Activated T-helper 1 cell treated with Interleukin-2 at 50 U/mL for 16 hours (primary cell): Measurements from ENCODE around the gene TMEM94.
"Not testable (repeated sequence)": the region's sequence is repeated elsewhere in the genome, so short reads cannot be mapped to it uniquely, and the experiment has no call there.

Experiments
- DNase-seq: peaks from one replicate; pipeline ENCODE4 v3.0.0-alpha.2; 2020; ENCODE audit warnings: low read depth

Gene TMEM94

DNA sequence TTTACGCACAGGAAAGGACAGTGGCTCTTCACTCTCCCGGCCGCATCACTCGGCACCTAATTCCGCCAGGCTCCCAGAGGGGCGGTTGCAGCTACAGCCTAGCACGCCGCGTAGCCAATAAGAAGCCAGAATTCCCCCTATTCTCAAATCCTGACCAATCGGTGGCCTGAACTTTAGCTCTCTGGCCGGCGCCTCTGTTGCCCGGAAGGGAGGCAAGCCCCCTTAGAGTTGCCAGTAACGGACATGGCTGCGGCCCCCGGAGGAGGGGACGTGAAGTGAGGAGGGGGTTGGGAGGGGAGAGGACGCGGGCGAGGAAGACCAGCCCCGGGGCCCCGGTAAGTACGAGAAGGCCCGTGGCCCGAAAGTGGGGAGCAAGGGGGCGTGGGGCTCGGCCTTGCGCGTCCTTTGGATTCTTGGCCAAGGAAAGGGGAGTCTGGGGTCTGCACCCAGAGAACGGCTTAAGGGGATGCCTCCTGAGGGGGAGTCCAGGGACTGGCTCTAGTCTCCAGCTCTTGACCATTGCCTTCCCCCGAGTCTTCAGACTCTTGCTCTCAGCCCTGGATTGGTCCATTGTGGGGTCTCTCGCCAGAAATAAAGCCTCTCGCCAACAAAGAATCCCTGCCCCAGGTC lies at the start of gene TMEM94:
TMEM94 (plus strand) TSS at position 219 of the 630 bp plus-strand sequence. CDS start 15,271 bp downstream, outside the sequence.
- DNase-seq, result peak; percentile 81

DNA sequence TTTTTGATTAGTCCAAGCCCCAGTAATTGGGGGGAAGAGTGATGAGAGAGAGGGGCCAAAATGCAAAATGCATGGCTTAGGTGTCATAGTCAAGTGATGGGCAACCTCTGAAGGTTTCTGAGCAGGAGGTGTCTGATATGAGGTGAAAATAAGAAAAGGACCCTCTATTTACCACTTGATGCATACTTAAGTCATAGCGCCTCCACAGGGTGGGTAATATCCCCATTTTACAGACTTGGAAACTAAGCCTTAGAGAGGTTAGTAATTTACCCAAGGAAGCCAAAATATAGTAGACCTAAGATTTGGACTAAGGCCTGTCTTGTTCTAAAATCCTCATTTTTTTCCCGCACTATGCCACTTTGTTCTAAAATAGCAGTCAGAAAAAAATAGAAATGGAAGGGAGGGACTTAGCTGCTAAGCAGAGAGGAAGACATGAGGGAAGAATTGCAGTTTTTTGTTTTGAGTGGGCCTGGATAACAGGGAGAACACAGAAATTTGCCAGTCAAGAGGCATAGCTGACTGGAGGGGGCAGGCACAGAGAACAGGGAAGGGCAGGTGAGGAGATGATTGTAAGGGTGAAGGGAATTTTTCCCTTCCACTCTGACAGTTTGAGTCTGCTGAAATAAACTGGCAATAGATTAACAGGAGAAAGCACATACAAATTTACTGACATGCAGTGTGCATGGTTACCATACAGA lies 48.6 kb upstream of the TMEM94 start:
- DNase-seq, result no peak

DNA sequence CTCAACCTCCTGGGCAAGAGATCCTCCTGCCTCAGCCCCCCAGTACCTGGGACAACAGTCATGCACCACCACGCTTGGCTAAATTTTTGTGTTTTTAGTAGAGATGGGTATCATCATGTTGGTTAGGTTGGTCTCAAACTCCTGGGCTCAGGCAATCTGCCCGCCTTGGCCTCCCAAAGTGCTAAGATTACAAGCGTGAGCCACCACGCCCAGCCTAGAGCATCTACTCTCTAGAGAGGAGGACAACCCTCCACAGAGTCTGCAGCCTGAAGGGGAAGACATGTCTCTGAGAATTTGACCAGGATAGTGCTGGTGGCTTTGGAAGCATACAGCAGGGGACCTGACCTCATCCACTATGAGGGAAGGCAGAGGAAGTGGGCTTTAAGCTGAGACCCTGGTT lies 46.3 kb upstream of the TMEM94 start:
- DNase-seq, result no peak

DNA sequence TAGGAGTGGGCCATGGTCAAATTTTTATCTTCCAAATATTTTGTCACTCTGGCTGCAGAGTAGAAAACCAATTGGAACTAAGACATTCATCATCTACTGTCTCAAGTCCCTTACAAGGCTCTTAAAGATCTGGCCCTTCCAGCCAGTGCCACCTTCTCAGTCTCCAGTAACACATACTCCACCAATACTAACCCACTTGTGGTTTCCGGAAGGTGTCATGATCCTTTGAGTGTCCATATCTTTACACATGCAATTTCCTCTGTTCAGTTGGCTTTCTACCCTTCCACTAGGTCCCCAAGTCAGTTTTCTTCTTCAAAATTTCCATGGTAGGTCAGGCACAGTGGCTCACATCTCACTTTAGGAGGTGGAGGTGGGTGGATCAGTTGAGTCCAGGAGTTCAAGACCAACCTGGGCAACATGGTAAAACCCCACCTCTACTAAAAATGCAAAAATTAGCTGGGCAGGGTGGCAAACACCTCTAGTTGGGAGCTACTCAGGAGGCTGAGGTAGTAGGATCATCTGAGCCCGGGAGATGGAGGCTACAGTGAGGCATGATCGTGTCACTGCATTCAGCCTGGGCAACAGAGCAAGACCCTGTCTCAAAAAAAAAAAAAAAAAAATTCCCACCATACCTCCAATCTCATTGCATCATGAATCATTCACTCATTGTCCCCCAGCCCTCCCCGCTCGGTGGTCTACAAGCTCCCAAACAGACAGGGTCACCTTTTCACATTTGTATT lies 44.9 kb upstream of the TMEM94 start:
- DNase-seq, result no peak

DNA sequence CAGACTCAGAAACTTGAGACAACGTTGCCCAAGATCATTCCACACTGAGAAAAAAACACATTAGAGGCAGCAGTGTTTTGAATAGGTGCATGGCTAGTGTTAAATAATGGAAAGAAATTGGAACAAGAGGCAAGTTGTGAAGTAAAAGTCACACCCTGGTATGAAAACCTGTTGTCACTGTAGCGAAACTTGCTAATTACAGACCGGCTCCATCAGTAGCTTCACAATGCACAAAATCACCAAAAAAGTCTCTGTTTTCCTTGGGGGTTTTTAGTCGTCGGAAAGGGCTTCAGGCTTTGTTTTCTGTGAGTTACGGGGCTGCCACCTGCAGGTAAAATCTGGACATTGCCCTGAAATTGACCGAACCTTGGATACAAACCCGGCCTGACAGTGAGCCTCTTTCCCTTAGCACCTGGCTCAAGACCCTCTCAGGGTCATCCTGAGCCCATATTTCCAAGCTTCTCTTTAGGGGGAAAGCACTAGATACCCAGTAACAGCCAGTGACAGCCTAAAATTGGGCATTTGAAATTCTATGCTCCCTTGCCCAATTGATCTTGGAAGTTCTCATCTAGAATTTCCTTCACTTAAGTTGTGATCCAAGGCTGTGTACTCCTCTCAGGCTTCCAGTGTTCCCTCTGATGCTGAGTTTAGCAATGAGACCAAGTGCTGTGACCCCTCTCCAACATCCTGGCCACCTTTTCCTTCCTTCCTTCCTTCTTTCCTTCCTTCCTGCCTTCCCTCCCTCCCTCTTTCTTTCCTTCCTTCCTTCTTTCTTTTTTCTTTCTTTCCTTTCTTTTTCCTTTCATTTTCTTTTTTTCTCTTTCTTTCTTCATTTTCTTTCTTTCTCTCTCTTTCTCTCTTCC lies 43.7 kb upstream of the TMEM94 start:
- peak; percentile 46 for DNase-seq

DNA sequence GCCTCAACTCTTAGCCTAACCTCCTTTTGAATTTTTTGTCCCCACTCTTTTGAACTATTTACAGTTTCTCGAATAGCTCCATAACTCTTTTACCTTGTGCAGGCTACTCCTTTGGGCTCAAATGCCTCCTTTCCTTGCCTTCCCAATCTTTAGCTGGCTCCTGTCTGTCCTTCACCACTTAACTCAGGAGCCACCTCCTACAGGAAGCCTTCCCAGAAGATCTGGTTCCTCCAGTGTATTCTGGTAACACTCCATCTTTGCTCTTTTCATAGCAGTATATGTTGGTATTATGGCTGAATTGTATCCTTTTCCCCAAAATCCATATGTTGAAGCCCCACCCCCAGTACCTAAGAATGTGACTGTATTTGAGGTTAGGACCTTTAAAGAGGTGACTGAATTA lies 41.9 kb upstream of the TMEM94 start:
- no peak for DNase-seq

DNA sequence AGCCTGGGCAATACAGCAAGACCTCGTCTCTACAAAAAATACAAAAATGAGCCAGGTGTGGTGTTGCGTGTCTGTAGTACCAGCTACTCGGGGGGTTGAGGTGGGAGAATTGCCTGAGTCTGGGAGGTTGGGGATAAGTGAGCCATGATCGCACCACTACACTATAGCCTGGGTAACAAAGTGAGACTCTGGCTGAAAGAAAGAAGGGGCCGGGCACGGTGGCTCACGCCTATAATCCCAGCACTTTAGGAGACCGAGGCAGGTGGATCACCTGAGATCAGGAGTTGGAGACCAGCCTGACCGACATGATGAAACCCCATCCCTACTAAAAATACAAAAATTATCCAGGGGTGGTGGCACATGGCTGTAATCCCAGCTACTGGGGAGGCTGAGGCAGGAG lies 40.4 kb upstream of the TMEM94 start:
- DNase-seq, result no peak

DNA sequence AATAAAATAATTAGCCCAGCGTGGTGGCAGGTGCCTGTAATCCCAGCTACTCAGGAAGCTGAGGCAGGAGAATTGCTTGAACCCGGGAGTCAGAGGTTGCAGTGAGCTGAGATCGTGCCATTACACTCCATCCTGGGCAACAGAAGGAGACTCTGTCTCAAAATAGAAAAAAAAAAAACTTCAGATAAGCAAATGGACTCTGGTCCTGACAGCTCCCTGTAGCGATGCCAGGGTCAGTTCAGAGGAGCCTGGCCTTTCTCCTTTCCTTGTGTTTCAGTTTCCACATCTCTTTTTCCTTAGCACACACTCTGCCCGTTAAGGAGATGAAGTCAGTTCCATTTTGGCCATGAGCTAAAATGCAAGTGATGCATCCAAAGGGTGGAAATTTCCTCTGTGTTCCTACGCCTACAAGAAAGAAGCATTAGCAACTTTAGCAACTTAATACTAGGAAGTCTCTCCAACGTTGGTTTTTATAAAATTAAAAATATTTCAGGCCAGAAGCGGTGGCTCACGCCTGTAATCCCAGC lies 39.3 kb upstream of the TMEM94 start:
- DNase-seq, result no peak

DNA sequence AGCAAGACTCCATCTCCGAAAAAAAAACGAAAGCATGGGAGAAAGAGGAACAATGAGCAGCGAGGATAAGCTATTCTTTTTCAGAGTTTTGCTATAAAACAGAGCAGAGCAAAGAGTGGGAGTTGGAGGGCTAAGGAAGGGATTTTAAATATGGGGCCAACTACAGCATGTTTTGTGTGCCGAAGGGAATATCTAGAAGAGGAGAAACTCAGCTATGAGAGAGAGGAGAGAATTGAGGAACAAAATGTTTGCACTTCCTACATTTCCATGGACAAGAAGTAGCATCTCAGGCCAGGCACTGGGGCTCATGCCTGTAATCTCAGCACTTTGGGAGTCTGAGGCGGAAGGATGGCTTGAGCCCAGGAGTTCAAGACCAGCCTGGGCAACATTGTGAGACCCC lies 37.9 kb upstream of the TMEM94 start:
- no peak for DNase-seq

DNA sequence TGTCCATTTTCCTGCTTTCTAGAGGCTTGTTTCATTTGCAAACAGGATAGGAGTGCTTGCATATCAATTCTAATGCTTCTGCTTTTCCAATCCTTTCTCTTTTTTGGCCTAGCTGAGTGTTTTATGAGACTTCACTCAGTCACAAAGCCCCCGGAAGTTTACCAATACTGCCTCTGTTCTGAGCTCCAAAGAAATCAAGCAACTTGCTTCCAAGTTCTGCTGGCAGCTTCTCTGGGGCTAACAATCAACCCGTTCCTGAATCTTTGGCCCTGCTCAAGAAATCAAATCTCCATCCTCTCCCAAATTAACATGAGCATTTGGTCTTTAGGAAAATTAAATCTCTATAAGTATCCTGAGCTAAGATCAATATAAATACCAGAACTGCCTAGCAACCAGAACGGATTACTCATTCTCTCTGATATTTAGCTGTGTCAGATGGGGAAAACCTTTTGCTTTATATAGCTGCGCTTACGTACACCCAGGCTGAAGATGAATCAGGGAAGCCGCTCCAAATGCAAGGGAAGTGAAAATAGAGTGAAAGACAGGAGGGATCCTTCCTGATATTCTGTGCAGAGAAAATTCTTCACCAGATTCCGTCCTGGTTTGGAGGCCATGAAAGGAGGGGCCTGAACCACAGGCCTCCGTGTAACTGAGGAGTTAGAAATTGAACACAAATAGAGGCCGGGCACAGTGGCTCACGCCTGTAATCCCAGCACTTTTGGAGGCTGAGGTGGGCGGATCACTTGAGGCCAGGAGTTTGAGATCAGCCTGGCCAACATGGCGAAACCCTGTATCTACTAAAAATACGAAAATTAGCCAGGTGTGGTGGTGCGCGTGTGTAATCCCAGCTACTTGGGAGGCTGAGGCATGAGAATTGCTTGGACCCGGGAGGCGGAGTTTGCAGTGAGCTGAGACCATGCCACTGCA lies 27.6 kb upstream of the TMEM94 start:
- no peak for DNase-seq

DNA sequence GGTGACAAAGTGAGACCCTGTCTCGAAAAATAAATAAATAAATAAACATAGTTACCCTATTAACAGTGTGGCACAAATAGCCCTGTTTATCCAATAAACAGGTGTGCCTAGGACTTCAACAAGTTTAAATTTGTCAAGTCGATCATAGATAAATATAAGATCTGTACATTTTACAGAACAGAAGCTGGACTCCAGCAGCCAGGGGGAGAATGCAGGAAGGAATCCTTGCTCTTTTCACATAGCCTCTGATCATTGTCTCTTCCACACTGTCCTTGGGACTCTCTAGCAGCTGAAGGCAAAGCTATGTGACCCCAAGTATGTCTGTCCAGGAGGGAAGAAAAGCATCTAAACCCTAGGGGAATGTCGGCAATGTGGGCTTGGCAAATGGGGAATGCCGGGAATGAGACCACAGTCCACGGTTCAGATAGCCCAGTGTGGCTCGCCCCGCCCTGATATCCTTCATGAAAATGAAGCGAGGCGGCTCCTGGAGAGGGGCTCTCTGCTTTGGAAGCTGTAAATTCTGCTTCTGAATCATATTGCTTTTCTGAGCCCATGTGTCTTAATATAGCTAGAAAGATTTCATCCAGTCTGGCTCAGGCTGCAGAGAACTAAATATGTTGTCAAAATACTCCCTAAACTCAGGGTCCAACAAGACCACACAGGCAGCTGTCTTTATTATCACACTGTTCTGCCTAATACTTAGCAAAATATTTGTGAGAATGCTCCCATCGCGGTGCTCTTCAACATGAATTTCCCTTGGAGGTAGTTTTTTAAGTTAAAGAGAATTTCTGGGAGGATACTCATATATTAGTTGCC lies 26.1 kb upstream of the TMEM94 start:
- DNase-seq, result no peak

DNA sequence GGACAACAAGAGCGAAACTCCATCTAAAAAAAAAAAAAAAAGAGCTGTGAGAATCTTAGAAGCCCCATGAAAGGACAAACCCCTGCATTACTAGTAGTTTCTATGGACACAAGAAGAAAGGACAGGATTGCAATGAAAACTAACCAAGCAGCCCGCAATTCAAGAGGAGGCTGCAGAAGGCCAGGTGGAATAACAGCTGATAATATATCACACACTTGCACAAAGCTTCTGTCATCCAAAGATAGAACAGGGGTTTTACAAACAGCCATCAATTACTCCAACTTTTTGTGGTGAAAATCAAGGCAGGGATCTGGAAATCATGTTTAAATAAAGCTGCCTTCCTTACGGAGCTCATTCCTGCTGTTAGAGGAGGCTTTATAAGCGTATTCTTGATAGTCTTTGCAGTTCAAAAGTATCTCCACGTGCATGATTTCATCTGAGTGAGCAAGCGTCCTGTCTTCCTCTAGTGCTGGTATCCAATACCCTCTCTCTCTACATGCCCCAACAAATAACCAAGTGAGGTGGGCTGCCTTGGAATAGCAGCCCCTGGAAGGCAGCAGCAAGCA lies 23.1 kb upstream of the TMEM94 start:
- no peak for DNase-seq

DNA sequence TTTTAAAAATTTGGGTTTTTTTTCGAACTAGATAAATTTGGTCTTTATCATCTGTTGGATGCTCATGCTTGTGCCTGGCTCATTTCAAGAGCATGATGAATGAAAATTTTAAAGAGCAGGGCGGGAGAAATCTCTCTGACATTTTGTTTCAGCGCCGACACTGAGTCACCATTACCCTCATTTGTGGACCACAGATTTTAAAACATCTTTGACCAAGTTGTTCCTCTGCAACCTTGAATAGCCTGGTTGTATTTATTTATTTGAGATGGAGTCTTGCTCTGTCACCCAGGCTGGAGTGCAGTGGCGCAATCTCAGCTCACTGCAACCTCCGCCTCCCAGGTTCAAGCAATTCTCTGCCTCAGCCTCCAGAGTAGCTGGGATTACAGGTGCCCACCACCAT lies 22.0 kb upstream of the TMEM94 start:
- not testable (repeated sequence) for DNase-seq

DNA sequence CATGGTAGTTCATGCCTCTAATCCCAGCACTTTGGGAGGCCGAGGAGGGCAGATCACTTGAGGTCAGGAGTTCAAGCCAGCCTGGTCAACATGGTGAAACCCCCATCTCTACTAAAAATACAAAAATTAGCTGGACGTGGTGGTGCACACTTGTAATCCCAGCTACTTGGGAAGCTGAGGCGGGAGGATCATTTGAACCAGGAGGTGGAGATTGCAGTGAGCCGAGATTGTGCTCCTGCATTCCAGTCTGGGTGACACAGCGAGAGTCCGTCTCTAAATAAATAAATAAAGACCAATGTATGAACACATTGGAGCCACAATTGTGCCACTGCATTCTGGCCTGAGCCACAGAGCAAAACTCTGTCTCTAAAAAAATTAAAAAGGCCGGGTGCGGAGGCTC lies 19.0 kb upstream of the TMEM94 start:
- DNase-seq, result not testable (repeated sequence)

DNA sequence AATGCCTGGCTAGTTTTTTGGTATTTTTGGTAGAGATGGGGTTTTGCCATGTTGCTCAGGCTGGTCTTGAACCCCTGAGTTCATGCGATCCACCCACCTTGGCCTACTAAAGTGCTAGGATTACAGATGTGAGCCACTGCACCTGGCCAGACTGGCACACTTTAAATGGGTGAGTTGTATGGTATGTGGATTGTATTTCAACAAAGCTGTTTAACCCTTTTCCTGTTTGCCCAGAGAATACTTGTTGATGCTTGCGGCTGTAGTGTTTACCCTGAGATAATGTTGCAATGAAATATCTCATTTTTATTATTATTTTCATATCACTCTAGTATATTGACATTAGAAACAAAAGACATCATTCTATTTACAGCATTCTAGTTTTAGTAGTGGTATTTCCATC lies 17.1 kb upstream of the TMEM94 start:
- DNase-seq, result no peak

DNA sequence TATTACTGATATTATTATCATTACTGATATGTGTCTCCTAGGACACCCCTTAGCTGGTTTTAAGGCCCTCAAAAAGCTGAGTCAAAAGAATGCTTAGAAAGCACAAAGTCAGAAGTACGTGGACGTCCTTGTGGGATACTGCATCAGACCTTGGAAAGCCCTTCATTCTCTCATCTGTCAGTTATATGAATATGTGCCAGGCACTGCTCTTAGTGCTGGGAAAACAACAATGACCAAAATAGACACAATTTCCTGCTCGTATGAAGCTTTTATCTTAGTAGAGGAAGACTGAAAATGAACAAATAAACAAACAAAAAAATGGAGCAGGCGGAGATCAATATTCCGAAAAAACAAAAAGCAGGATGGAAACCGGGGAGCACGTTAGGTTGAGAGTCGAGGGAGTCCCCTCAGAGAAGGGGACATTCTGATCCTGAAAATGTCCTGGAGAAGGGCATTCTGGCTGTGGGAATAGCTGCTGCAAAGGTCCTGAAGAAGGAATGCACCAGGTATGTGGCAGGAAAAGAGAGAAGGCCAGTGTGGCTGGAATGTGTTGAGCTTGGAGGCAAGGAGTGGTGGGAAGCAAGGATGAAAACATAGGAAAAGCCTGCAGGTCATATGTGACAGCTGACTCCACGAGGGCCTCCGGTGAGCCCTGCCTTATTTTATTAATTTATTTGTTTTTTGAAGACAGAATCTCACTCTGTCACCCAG lies 15.5 kb upstream of the TMEM94 start:
- no peak for DNase-seq

DNA sequence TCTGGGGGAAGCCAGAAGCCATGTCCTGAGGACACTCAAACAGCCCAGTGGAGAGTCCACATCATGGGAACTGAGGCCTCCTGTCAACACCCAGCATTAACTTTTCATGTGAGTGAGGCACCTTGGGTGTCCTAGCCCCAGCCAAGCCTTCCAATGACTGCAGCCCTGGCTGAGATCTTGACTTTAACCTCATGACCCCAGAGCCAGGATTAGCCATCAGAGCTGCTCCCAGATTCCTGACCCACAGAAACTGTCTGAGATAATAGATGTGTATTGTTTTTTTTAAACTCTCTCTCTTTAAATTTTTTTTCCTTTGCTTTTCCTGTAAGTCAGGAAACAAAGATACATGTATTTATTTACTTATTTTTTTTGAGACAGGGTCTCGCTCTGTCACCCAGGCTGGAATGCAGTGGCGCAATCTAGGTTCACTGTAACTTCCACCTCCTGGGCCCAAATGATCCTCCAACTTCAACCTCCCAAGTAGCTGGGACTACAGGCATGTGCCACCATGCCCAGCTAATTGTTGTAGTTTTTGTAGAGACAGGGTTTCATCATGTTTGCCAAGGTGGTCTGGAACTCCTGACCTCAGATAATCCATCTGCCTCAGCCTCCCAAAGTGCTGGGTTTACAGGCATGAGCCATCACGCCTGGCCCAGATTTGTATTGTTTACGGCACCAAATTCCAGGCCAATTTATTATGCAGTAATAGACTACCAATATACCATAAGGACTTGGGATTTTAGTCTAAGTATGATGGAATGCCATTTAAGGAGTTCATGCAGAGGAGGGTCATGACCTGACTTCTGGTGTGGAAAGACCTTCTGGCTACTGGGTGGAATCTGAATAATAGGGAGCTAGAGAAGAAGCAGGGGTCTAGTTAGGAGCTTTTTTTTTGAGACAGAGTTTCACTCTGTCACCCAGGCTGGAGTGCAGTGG lies 14.0 kb upstream of the TMEM94 start:
- no peak for DNase-seq

DNA sequence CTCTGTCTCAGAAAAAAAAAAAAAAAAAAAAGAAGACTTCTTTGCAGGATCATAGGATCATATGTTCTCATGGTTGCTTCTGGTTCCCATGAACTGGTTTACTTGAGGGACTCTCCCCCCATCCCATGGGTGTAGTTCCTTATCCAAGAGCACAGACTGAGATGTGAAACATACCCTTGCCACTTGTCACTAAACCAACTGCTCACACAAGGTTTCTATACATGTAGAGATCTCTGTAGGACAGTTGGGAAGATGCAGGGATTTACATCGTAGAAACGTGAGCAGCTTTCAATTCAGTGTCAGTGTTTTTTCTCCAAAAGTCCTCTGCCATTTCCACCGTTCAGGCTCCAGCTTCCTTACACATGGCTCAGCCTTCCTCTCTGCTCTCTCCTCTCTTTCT lies 11.1 kb upstream of the TMEM94 start:
- DNase-seq, result no peak
